Measurements from ENCODE around the gene CDK2AP2.

DNA sequence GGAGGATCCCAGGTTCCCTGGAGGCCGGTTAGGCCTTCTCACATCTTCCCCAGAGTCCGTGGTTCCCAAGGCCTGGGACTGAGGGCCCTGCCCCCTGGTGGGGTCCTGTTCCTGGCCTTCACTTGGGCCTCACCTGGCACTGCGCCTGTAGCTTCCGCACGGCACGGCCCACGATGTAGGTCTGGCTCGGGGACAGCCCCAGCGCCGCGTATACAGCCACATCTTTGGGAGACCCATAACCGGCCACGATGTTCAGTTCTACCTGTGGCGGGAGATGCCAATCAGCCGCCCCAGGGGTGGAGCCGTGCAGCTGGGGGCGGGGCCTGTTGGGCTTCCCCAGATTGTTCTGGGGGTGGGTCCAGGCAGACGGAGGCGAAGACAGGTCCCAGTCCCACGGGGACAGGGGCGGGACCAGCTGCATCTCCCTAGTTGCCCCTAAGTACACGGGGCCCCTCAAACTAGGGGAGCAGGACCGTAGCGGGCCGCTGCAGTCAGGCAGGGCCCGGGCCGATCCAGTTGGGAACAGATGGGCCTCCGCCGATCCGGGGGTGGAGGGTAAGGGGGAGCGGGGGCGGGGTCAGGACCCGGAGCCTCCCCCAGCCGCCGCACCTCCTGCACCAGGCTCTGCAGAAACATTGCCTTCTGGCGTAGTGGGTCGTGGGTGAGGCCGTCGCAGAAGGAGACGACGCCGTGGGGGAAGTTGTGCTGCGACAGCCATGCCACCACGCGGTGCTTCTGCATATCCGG lies 15.0 kb downstream of the CDK2AP2 start:
- TF ChIP-seq FOS (IDR thresholded peaks at IDR 0.05; ENCODE audit: borderline replicate concordance, extremely low read depth, insufficient read length) (no peak), FOXK2 (IDR thresholded peaks at IDR 0.05) (no peak), POLR2AphosphoS5 (IDR thresholded peaks at IDR 0.05; ENCODE audit: low read length) (no peak), POLR2AphosphoS2 (IDR thresholded peaks at IDR 0.05; ENCODE audit: low read depth, low read length) (no peak)

Measured in GM12878 (cell line).